ENCODE results near the gene DLGAP1. TPM values are rescaled to one million over a fixed set of nuclear protein-coding genes. Genes with fewer than 3 reads are reported as not detected.

DLGAP1 gene
- total and polyA plus RNA-seq, 2 of the 13 experiments (the other 11 are each of a cell fraction or from before 2014, with no cell fraction given), result 0.01 TPM; not detected in 1

GRCh38 chr18:3623769-3624545 is 831.1 kb downstream of the DLGAP1 start (continued):
- TF ChIP-seq ZNF691 (CRISPR knock-in tag; IDR thresholded peaks at IDR 0.05; ENCODE audit: borderline replicate concordance, low read depth) (peak; percentile 92), AGO1 (IDR thresholded peaks at IDR 0.05; ENCODE audit: low read depth, low read length, poor library complexity, severe bottlenecking) (no peak), USF2 (IDR thresholded peaks at IDR 0.05; ENCODE audit: low read depth, low read length) (no peak), USF2 (CRISPR knock-in tag; IDR thresholded peaks at IDR 0.05; ENCODE audit: borderline replicate concordance) (peak; percentile 36; the same call in 1 of the 2 replicates), CSRNP1 (CRISPR knock-in tag; IDR thresholded peaks at IDR 0.05) (peak; percentile 89; the same call in 1 of the 2 replicates), MIER2 (CRISPR knock-in tag; IDR thresholded peaks at IDR 0.05) (peak; percentile 35; the same call in 1 of the 2 replicates), MATR3 (CRISPR knock-in tag; IDR thresholded peaks at IDR 0.05) (no peak), ZNF788 (CRISPR knock-in tag; IDR thresholded peaks at IDR 0.05; ENCODE audit: borderline replicate concordance) (peak; percentile 95; the same call in 1 of the 2 replicates), BORCS8-MEF2B (CRISPR knock-in tag; IDR thresholded peaks at IDR 0.05) (peak; percentile 80), ZNF614 (CRISPR knock-in tag; IDR thresholded peaks at IDR 0.05; ENCODE audit: borderline replicate concordance) (peak; percentile 65; the same call in 1 of the 2 replicates), MAZ (IDR thresholded peaks at IDR 0.05; ENCODE audit: borderline replicate concordance, low read depth, low read length) (peak; percentile 50; the same call in 1 of the 2 replicates), MAZ (CRISPR knock-in tag; IDR thresholded peaks at IDR 0.05; ENCODE audit: low read depth) (peak; percentile 60), TBX3 (IDR thresholded peaks at IDR 0.05; ENCODE audit: borderline replicate concordance) (peak; percentile 79), DNMT3B (CRISPR knock-in tag; conservative IDR thresholded peaks at IDR 0.05) (no peak)
- TF ChIP-seq, protein P1, sequence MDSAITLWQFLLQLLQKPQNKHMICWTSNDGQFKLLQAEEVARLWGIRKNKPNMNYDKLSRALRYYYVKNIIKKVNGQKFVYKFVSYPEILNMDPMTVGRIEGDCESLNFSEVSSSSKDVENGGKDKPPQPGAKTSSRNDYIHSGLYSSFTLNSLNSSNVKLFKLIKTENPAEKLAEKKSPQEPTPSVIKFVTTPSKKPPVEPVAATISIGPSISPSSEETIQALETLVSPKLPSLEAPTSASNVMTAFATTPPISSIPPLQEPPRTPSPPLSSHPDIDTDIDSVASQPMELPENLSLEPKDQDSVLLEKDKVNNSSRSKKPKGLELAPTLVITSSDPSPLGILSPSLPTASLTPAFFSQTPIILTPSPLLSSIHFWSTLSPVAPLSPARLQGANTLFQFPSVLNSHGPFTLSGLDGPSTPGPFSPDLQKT (CRISPR knock-in tag; IDR thresholded peaks at IDR 0.05; ENCODE audit: borderline replicate concordance), result no peak
- TF ChIP-seq, protein P2, sequence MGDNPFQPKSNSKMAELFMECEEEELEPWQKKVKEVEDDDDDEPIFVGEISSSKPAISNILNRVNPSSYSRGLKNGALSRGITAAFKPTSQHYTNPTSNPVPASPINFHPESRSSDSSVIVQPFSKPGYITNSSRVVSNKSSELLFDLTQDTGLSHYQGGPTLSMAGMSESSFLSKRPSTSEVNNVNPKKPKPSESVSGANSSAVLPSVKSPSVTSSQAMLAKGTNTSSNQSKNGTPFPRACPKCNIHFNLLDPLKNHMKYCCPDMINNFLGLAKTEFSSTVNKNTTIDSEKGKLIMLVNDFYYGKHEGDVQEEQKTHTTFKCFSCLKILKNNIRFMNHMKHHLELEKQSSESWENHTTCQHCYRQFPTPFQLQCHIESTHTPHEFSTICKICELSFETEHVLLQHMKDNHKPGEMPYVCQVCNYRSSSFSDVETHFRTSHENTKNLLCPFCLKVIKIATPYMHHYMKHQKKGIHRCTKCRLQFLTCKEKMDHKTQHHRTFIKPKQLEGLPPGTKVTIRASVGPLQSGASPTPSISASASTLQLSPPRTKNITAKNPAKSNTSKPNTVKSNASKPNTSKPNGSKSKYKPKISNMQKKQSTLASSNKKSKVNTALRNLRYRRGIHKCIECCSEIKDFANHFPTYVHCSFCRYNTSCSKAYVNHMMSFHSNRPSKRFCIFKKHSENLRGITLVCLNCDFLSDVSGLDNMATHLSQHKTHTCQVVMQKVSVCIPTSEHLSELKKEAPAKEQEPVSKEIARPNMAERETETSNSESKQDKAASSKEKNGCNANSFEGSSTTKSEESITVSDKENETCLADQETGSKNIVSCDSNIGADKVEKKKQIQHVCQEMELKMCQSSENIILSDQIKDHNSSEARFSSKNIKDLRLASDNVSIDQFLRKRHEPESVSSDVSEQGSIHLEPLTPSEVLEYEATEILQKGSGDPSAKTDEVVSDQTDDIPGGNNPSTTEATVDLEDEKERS (CRISPR knock-in tag; IDR thresholded peaks at IDR 0.05), result peak; percentile 57; the same call in 1 of the 2 replicates
- TF ChIP-seq, protein P3, sequence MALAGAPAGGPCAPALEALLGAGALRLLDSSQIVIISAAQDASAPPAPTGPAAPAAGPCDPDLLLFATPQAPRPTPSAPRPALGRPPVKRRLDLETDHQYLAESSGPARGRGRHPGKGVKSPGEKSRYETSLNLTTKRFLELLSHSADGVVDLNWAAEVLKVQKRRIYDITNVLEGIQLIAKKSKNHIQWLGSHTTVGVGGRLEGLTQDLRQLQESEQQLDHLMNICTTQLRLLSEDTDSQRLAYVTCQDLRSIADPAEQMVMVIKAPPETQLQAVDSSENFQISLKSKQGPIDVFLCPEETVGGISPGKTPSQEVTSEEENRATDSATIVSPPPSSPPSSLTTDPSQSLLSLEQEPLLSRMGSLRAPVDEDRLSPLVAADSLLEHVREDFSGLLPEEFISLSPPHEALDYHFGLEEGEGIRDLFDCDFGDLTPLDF (CRISPR knock-in tag; IDR thresholded peaks at IDR 0.05), result no peak

Data from HepG2 (cell line).